ENCODE data around the gene STX8.

The STX8 gene

GRCh38 chr17:9256361-9256750 is 319.3 kb downstream of the STX8 start:
- DNase-seq: no peak

GRCh38 chr17:9255833-9256232 is 319.8 kb downstream of the STX8 start:
- DNase-seq: no peak

DNA sequence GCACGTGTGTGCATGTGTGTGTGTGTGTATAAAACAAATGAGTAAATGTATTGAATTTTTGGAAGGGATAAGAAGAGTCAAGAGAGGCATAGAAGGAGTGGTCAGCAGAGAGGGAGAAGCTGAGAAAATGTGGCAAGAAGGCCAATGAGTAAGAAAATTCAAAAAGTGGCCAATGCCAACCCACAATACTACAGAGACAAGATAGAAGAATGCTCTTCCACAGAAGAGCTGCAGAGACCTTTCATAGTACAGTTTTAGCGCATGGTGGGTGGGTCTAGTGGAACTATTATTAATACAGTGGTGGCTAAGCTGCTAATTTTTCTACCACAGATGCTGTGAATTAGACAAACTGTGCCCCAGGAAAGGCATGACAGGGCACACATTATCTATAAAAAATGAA is 320.8 kb downstream of the STX8 start:
- no peak for DNase-seq

DNA sequence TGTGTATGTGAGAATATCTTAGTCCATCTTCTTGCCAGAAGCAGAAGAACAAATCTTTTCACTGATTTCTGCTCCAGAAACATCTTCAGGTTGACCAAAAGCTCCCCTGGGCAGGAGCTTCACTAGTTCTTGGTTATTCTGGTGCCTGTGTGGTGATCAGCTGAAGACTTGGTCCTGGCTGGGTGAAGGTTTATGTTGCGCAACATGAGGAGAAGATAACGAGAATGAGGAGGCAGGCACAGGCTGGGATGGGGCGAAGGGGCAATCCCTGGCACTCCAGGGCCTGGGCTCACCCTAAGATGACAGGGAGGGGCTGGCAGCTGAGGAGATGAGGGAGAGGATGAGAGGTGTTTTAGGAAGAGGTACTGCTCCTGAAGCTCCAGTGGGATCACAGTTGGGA is 322.3 kb downstream of the STX8 start:
- DNase-seq: no peak

GRCh38 chr17:9251273-9251672 is 324.3 kb downstream of the STX8 start:
- DNase-seq: no peak

- no peak for DNase-seq
Observed at GRCh38 chr17:9249245-9249953, 326.2 kb downstream of the STX8 start.

- DNase-seq: no peak
Observed at GRCh38 chr17:9247401-9247938, 328.1 kb downstream of the STX8 start.

GRCh38 chr17:9244066-9245052 is 331.3 kb downstream of the STX8 start:
- no peak for DNase-seq

GRCh38 chr17:9242983-9243382 is 332.6 kb downstream of the STX8 start:
- no peak for DNase-seq

DNA sequence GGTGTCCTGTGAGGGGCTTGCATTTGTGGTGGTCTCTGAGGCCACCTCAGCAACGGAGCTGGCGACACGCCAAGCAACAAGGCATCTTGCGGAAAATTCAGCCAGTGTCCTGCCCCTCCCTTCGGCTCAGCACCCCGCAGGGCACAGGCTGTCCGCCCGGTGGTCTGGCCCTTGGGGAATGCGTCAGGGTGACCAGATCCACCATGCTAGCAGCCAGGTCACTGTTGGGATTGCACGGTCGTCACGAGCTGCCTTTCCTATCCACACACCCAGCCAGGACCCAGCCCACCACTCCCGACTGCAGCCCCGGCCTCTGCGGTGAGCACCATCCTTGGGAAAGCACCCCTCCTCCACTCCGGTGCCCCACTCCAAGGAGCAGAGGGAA is 333.1 kb downstream of the STX8 start:
- no peak for DNase-seq

DNA sequence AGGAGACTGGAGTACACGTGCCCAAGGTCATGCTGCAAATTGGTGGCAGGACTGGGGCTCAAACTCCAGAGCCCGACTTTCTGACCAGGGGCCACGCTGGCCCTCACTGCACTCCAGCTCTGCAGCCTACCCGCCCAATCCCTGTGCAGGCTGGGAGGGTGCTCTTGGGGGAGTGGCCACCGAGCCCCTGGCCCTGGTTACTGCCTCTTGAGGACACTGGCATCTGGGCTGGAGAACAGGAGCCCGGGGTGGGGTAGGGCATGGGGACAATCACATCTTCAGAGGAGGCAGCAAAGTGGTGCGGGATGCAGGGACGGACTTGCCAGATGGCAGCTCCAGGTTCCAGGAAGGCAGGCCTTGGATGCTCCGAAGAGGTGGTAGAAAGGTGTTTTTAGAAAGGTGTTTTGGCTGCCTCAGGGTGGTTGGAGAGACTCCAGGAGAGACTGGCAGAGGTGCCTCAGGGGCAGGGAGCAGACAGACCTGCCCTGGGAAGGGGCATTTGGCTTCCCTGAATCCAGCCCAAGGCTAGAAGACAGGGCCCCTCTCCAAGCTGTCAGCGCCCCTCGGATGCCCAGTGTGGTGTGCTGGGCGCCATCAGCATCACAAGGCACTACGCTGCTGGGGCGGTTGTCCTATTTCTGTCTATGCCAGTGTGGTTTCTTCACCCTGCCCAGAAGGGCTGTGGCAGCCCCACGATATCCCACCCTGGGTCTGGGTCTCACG is 333.7 kb downstream of the STX8 start:
- no peak for DNase-seq

DNA sequence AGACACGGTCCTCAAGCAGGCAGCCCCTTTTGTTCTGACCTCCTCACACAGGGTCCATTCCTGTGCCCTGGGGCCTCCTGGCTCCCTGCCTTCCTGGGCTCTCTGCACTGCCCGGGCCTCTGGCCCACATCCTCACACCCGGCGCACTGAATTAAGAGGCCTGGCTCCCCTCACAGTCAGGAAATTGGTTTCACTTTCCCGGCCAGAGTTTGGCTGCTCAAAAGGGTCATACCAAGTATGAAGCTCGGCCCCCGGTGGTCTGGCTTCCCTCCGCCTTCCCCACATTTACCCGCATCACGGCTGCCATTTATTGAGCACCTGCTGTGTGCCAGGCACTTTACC is 334.3 kb downstream of the STX8 start:
- DNase-seq: no peak

DNA sequence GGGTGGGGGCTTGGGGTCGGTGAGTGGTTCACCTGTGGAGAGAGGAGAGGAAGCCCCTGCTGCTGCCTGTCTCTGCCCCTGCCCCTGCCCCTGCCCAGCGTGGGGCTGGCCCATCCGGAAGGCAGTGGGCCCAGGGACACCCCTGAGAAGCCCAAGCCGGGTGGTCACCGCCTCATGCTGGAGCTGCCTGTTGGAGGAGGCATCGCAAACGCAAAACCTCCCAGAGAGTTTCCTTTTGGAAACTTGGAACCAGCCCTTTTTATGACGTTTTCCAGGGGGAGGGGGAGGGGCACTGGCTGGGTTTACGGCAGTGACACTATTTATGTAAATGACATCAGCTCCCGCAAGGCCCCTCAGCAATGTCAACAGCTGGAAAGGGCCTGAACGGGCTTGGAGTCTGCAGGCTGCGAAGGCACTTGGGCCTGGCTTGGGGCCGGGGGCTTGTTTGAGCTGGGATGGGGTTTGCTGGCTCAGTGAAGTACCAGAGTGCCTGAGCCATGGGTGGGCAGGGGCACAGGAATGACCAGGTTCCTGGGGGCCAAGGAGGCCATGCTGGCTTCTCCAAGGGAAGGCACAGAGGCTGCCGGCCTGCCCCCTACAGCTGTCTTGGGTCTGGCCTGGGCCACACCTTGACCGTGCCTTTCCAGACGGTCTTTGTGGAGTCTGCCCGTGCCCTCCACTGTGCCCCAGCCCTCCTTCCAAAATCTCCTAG is 334.8 kb downstream of the STX8 start:
- no peak for DNase-seq

DNA sequence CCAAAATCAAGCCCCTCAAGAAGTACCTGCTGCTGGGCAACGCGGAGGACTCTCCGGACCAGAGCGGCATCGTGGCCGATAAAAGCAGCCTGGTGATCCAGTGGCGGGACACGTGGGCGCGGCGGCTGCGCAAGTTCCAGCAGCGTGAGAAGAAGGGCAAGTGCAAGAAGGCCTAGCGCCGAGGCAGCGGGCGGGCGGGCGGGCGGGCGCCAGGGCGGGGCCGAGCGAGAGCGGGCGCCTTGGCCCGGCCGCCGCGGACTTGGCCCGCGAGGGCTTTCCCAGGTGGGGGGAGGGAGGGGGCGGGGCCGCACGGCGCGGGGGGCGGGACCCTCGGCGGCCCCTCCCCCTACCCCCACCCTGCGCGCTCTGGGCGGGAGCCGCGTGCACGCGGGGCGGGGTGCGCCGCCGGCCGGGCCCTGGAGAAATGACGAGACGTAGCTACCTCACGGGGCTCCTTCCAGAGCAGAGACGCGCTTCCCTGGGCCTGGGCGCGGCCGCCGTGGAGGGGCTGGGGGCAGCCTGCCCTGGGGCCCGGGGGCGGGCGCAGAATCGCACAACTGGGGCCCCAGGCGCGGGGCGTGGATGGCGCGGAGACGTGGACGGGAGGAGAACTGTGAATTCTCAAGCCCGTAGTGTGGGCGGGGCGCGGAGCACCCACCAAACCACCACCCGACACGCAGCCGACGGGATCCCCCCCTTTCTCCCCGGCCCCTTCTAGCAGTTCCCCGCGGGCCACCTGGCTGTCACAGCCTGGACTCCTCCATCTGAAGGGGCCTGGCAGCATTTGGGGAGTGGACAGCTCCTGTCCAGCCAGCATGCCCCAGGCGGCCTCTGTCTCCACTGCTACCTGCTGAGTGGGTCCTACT is 335.6 kb downstream of the STX8 start:
- no peak for DNase-seq

GRCh38 chr17:9239246-9239792 is 336.3 kb downstream of the STX8 start:
- no peak for DNase-seq

GRCh38 chr17:9238340-9239245 is 337.0 kb downstream of the STX8 start:
- DNase-seq: no peak

DNA sequence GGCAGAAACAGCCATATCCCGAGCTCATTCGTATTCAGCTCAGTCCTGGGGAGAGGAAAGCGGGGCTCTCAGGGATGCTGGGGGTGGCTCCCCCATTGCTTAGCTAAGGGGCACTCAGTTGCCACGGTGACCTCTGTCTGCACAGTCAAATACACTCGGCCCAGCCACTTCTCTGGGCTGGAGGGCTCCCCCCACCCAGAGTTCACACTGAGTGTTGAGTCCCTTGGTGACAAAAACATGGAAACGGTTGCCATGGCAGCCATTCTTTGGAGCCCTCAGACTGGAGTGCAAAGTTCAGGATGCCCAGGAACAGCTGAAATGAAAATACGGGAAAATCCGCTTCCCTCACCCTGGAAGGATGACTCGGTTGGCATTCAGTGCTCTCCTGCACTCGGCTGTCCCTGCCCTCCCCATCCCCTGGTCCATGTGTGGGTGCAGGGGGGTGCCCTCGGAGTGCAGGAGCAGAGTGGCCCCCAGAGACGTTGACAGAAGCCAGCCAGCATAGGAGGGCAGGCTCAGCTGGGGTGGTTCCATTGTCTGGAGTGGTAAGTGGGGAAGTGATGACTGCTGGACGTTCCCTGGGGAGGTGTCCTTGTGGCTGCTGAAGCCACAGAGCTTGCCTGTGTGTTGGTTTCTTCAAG is 337.8 kb downstream of the STX8 start:
- no peak for DNase-seq

GRCh38 chr17:9237053-9237410 is 338.6 kb downstream of the STX8 start:
- DNase-seq: no peak

- no peak for DNase-seq
Observed at GRCh38 chr17:9236286-9237052, 339.2 kb downstream of the STX8 start.

Measured in NCI-H2029 treated with DMSO at 0.1 percent for 48 hours (cell line).